Measurements from ENCODE around the gene NFATC3.

The NFATC3 gene

DNA sequence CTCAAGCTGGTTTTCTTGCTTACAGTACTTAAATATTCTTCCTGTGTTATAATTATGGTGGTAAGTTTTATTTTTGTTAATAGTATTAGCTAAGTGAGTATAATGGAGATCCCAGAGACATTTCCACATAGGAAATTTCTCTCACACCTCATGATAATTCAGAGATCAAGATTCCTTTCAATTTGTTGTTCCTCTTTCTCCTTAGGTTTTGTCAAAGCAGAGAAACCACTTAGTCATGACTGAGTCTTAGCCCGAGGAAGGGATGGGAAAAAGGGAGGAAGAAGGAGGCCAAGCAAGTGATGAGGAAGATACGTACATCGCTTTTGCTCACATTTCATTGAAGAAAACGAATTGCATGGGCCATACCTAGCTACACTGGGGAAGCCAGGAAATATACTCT is 132.3 kb downstream of the NFATC3 start:
- no peaks in the 10 kb centered on the region for H3K36me3 ChIP-seq (replicated peaks)
- no peaks in the 10 kb centered on the region for H3K27me3 ChIP-seq (ENCODE audit: low read depth)
- no peak for DNase-seq (ENCODE audit: low spot score in 2 of 2)
- in situ Hi-C loops (cut with MboI; ENCODE audit: low sequenced_read_pairs), result no loop called here
- peaks cover 7% of the 10 kb centered on the region for H3K4me1 ChIP-seq
- no peaks in the 10 kb centered on the region for H3K9me3 ChIP-seq
- H3K4me3 ChIP-seq, result no peak overlapping the region

DNA sequence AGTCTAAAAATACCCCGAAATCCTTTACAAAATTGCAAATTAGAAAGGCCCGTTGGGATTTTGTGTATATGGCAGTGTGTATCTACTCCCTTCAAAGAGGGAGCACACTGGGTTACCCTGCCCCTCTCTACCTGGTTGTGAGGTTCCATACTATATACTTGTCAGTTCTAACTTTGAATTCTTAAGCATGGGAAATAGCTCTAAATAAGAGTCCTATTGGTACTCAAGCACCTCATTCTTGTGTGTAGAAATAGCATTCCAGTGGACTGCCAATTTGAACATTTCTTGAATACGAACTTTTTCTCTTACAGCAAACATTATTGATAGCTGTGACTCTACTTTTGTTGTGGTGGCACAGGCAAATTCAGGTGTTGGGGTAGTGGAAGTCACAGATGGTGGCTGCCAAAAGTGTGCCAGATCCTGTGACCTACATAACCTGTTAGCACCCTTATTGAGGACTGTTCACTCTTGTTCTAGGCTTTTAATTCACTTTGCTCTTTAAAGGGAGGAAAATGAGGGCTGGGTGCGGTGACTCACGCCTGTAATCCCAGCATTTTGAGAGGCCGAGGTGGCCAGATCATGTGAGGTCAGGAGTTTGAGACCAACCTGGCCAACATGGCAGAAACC is 134.7 kb downstream of the NFATC3 start:
- in situ Hi-C loops (cut with MboI; ENCODE audit: low sequenced_read_pairs), result no loop called here
- Histone ChIP-seq H3K27me3 (ENCODE audit: low read depth) (no peaks in the 10 kb centered on the region), H3K9me3 (no peaks in the 10 kb centered on the region), H3K4me3 (no peak overlapping the region), H3K36me3 (replicated peaks) (no peaks in the 10 kb centered on the region), H3K4me1 (peaks cover 16% of the 10 kb centered on the region)
- no peak for DNase-seq (ENCODE audit: low spot score in 2 of 2)

DNA sequence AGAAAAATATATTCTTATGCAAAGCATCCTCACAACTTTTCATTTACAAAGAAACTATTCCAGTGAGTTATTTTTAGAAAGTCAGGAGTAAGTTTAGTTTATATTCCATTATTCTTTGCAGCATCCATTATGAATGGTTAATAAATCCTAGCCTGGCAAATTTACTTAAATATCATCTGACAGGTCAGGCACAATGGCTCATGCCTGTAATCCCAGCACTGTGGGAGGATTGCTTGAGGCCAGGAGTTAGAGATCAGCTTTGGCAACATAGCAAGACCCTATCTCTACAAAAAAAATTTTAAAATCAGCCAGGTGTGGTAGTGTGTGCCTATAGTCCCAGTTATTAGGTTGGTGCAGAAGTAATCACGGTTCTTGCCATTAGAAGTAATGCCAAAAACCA is 137.9 kb downstream of the NFATC3 start:
- peaks cover 16% of the 10 kb centered on the region for H3K4me1 ChIP-seq
- H3K9me3 ChIP-seq, result no peaks in the 10 kb centered on the region
- DNase-seq (ENCODE audit: low spot score in 2 of 2), result peak; percentile 56 to 83
- in situ Hi-C loops (cut with MboI; ENCODE audit: low sequenced_read_pairs), result no loop called here
- H3K36me3 ChIP-seq (replicated peaks), result peaks cover 9% of the 10 kb centered on the region; the same call in 1 of the 2 replicates
- H3K27me3 ChIP-seq (ENCODE audit: low read depth), result no peaks in the 10 kb centered on the region
- H3K4me3 ChIP-seq, result no peak overlapping the region

DNA sequence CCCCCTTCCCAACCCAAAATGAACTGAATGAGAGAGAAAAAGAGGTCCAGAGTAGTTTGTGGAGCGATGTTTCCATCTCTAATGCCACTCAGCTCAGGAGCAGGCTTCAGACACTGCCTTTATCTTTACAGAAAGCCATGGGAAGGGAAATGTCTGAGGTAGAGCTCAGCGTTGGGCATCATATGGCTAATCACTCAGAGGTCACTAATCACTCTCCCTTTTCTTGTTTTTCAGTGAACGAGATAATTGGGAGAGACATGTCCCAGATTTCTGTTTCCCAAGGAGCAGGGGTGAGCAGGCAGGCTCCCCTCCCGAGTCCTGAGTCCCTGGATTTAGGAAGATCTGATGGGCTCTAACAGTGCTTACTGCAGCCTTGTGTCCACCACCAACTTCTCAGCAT is 140.9 kb downstream of the NFATC3 start:
- Histone ChIP-seq H3K4me1 (peaks cover 16% of the 10 kb centered on the region), H3K9me3 (no peaks in the 10 kb centered on the region), H3K36me3 (replicated peaks) (peaks cover 9% of the 10 kb centered on the region; the same call in 1 of the 2 replicates), H3K27me3 (ENCODE audit: low read depth) (no peaks in the 10 kb centered on the region), H3K4me3 (no peak overlapping the region)
- in situ Hi-C loops (cut with MboI; ENCODE audit: low sequenced_read_pairs), result no loop called here
- no peak for DNase-seq (ENCODE audit: low spot score in 2 of 2)

DNA sequence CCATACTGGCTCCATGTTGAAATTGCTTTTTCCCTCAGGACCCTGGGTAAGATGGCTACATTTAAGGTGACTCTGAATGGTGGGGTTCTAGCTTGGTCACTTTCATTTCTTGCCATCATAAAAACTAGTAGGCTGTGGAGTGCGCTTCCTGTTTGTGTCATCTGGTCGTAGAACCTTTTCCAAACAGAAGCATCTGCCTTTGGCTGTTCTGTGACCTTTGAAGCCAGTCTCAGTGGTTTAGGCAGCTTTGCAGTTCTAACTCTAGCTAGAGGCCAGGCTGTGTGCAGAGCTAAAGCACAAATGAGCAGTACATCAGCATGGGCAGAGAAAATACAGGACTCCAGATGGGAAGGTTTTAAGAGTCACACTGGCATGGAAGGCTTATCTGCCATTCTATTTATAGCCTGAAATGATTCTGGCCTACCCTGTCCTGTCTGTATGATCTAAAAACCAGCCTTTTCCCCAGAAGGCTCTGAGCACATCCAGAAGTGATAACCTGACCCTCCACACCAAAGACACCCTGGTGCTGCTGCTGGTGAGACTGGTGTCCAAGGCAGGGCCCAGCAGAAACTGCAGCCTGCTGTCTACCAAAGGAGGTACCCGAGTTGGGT is 142.1 kb downstream of the NFATC3 start:
- H3K9me3 ChIP-seq, result no peaks in the 10 kb centered on the region
- peaks cover 12% of the 10 kb centered on the region for H3K4me1 ChIP-seq
- in situ Hi-C loops (cut with MboI; ENCODE audit: low sequenced_read_pairs), result no loop called here
- no peaks in the 10 kb centered on the region for H3K27me3 ChIP-seq (ENCODE audit: low read depth)
- H3K4me3 ChIP-seq, result no peak overlapping the region
- H3K36me3 ChIP-seq (replicated peaks), result peaks cover 9% of the 10 kb centered on the region; the same call in 1 of the 2 replicates
- DNase-seq (ENCODE audit: low spot score in 2 of 2), result no peak

DNA sequence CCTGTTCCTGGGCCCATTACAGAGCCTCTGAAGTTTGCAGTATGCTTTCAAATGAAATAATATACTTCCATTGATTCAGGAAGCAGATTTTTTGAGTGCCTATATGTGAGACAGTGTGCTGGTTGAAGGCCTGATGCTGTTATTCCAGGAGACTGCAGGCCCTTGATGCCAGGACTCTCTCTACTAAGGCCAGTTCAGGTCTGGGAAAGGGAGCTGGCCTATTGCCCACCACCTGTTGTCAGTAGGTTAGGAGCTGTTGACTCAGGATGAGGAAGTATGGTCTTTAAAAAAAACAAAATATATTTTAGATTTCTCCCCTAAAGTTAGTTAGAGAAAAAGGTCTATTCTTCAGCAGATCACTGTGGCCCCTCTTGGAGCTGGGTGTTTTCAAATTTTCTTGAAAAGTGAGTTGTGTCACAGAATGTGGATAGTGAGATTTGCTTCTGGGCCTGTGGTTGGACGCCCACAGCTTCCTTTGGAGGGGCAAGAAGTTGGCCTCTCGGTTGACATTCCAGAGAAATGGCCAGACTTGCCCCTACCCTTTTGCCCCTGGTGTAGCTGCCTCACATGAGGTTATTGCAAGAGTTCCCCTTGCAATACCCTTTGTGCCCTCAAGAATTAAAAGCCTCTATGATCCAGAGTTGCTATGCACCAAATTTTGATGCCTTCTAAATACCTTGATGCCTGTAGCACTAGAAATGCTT is 142.8 kb downstream of the NFATC3 start:
- in situ Hi-C loops (cut with MboI; ENCODE audit: low sequenced_read_pairs), result no loop called here
- Histone ChIP-seq H3K36me3 (replicated peaks) (peaks cover 9% of the 10 kb centered on the region; the same call in 1 of the 2 replicates), H3K27me3 (ENCODE audit: low read depth) (no peaks in the 10 kb centered on the region), H3K4me3 (no peak overlapping the region), H3K9me3 (no peaks in the 10 kb centered on the region), H3K4me1 (peaks cover 5% of the 10 kb centered on the region)
- no peak for DNase-seq (ENCODE audit: low spot score in 2 of 2)

DNA sequence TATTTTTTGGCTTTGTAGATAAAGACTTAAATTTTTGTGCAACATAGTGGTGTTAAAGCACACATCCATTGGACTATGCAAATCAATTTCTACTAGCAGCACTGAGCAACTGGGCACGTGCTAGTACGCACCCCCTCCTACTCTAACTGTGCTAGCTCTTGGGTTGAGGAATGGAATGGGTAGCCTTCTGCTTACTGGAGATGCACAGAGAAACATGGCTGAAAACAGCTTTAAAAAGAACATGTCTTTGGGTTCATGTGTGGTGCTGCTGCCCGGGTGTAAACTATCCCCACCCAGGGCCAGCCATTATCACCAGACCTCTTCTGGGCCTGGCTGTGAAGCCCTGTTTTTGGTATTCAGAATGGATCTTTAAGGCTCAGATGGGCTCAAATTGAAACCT is 143.5 kb downstream of the NFATC3 start:
- H3K36me3 ChIP-seq (replicated peaks), result peaks cover 9% of the 10 kb centered on the region; the same call in 1 of the 2 replicates
- in situ Hi-C loops (cut with MboI; ENCODE audit: low sequenced_read_pairs), result no loop called here

DNA sequence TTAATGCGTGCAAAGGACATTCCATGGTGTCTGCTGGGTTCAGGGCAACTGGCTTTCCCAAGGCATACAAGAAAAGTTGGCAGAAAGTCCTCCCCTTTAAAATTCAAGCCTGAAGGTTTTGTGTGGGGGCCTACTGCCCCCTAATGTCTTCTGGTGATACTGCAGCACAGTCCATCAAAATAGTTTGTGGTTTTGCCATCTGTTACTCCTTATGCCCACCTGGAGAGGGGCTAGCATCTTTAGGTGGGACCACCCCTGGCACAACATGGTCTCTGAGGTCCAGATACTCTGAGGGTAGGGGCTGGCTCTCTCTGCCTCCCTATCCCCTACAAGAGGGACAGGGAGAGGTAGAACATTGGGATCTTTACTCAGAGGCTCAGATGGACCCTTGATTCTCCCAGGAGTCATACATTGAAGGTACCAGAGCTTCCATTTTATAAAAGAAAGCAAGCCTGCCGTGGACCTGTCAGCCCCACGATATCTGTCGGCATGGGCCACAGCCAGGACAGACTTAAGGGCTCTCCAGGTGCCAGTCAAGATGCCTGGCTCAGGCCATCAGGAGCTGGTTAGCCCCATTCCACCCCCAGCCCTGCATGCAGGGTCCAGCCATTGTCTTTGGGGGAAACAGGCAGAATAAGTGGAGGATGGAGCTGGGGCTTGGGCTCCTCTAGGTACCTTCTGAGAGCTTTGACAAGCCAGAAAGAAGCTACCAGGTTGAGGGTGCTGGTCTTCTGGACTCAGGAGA is 144.4 kb downstream of the NFATC3 start:
- DNase-seq (ENCODE audit: low spot score in 2 of 2), result peak; percentile 41 to 63
- Histone ChIP-seq H3K9me3 (no peaks in the 10 kb centered on the region), H3K4me3 (no peak overlapping the region), H3K27me3 (ENCODE audit: low read depth) (no peaks in the 10 kb centered on the region), H3K36me3 (replicated peaks) (peaks cover 9% of the 10 kb centered on the region; the same call in 1 of the 2 replicates), H3K4me1 (no peaks in the 10 kb centered on the region)
- in situ Hi-C loops (cut with MboI; ENCODE audit: low sequenced_read_pairs), result no loop called here

More for the DNA sequence above, 143.5 kb downstream of the NFATC3 start:
- no peaks in the 10 kb centered on the region for H3K9me3 ChIP-seq
- H3K4me3 ChIP-seq, result no peak overlapping the region
- no peaks in the 10 kb centered on the region for H3K27me3 ChIP-seq (ENCODE audit: low read depth)
- no peaks in the 10 kb centered on the region for H3K4me1 ChIP-seq
- no peak for DNase-seq (ENCODE audit: low spot score in 2 of 2)

DNA sequence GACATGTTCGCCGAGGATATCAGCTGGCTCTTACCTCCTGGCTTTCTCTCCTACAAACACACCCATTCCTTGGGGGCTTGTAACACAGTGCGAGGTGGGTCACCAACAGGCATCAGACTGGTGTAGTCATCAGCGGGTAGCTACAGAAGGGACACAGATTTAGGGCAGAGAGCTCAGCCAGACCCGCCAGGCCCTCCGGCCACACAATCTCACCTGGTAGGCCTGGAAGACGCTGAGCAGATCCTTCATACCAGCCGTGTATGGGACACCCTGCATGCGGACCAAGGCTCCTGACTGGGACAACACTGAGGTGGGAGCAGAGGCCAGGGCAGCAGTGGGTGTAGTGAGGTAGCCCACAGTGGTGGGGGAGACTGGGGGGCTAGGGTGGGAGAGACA is 145.0 kb downstream of the NFATC3 start:
- DNase-seq (ENCODE audit: low spot score in 2 of 2), result no peak
- peaks cover 9% of the 10 kb centered on the region; the same call in 1 of the 2 replicates for H3K36me3 ChIP-seq (replicated peaks)
- in situ Hi-C loops (cut with MboI; ENCODE audit: low sequenced_read_pairs), result no loop called here
- no peak overlapping the region for H3K4me3 ChIP-seq
- H3K9me3 ChIP-seq, result no peaks in the 10 kb centered on the region
- H3K27me3 ChIP-seq (ENCODE audit: low read depth), result no peaks in the 10 kb centered on the region
- H3K4me1 ChIP-seq, result no peaks in the 10 kb centered on the region

DNA sequence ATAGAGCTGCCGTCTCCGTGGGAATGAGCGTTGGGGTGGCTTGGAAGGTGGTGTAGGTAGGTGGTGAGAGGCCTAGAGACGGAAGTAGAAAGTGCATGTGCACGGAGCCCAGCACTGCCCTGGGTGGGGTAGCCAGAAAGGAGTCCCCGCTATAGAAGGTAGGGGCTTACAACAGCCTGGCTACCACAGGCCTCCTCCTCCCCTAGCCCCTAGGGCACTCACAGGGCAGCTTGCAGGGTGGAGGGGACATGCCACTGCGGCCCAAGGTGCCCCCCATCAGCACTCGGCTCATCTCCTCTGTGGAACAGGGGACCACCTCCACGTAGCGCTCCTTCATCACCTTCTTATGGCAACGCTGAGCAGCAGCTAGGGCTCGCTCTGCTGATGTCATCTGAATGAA is 145.8 kb downstream of the NFATC3 start:
- in situ Hi-C loops (cut with MboI; ENCODE audit: low sequenced_read_pairs), result no loop called here
- peaks cover 5% of the 10 kb centered on the region; the same call in 1 of the 2 replicates for H3K36me3 ChIP-seq (replicated peaks)
- H3K27me3 ChIP-seq (ENCODE audit: low read depth), result no peaks in the 10 kb centered on the region
- H3K4me3 ChIP-seq, result no peak overlapping the region
- H3K9me3 ChIP-seq, result no peaks in the 10 kb centered on the region
- no peaks in the 10 kb centered on the region for H3K4me1 ChIP-seq
- no peak for DNase-seq (ENCODE audit: low spot score in 2 of 2)

DNA sequence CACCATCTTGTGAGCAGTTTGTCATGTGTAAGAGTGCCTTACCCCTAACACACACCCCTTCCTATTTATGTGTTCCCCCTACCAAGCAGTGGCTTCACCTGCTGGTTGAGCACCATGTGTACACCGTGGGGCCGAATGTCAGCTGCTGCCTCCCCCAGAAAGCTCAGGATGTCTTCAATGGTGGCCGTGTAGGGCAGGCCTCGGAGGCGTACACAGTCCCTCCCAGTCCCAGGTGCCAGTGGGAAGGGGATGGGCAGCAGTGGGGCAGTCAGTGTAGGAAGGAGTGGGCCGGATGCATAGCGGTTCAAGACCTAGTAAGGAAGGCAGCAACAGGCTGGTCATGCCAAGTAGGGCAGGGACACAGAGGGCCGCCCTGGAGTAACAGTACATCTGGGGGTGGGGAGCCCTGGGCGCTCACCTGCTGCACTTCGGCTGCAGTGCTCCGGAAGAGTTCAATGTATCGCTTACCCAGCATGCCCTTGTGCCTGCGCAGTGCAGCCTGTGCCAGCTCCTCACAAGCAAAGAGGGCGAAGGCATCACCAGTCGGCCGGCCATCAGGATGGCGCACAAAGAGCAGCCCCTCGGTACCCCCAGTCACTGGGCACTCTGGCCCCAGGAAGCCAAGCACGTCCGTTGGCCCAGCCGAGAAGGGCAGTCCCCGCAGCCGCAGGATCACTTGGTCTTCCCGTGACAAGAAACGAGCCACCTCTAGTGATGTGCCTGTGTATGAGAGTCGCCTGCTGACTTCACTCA is 146.4 kb downstream of the NFATC3 start:
- in situ Hi-C loops (cut with MboI; ENCODE audit: low sequenced_read_pairs), result no loop called here
- Histone ChIP-seq H3K27me3 (ENCODE audit: low read depth) (no peaks in the 10 kb centered on the region), H3K4me1 (no peaks in the 10 kb centered on the region), H3K36me3 (replicated peaks) (no peaks in the 10 kb centered on the region), H3K9me3 (no peaks in the 10 kb centered on the region), H3K4me3 (no peak overlapping the region)
- no peak for DNase-seq (ENCODE audit: low spot score in 2 of 2)

DNA sequence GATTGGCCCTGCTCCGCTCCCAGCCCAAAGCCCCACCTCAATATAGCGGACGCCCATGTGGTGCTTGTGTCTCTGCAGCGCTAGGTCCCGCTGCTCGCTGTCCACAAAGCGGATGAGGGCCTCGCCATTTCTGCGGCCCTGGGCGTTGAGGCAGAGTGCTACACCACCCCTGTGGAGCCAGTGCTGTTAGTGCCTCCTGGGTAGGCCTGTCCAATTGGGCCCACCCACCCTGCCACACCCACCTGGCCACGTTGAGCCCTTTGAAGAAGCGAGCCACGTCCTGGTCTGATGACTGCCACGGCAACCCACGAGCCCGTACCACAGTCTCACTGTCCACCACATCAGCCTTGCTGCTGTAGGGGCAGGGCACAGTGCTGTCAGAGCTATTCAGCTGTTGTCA is 147.2 kb downstream of the NFATC3 start:
- in situ Hi-C loops (cut with MboI; ENCODE audit: low sequenced_read_pairs), result no loop called here
- H3K4me3 ChIP-seq, result no peak overlapping the region
- no peaks in the 10 kb centered on the region for H3K36me3 ChIP-seq (replicated peaks)
- H3K4me1 ChIP-seq, result peaks cover 7% of the 10 kb centered on the region
- H3K9me3 ChIP-seq, result no peaks in the 10 kb centered on the region
- DNase-seq (ENCODE audit: low spot score in 2 of 2), result no peak
- no peaks in the 10 kb centered on the region for H3K27me3 ChIP-seq (ENCODE audit: low read depth)

DNA sequence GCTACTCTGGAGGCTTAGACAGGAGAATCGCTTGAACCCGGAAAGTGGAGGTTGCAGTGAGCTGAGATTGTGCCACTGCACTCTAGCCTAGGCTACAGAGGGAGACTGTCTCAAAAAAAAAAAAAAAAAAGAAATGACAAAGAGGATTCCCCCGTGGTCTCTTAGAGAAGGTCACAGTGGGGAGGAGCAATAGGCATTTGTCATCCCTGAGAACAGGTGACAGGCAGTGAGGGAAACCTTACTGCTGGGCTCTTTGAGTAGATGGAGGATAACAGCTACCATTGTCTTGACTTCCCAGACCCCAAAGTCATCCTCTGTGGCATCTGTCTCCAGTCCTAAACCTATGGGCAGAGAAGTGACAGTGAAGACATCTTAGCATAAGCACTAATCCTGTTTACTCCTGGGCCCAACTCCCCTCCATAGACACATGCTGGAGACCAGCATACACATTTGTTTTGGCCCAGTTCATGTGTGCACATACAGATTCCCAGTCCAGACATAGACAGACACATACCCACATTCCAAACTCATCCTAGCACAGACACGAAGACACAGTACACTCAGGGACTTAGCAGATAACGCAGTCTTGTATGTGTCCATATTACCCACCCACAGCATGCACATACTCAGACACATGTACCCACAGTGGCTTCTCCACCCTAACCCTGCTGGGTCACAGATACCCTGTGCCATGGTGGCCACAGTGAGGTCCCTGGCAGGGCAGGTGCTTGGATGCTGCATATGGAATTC is 148.1 kb downstream of the NFATC3 start:
- in situ Hi-C loops (cut with MboI; ENCODE audit: low sequenced_read_pairs), result no loop called here
- Histone ChIP-seq H3K9me3 (no peaks in the 10 kb centered on the region), H3K4me1 (peaks cover 10% of the 10 kb centered on the region), H3K36me3 (replicated peaks) (no peaks in the 10 kb centered on the region), H3K27me3 (ENCODE audit: low read depth) (no peaks in the 10 kb centered on the region), H3K4me3 (no peak overlapping the region)
- no peak for DNase-seq (ENCODE audit: low spot score in 2 of 2)
